Activated CD4-positive, alpha-beta T cell treated with anti-CD3 and anti-CD28 coated beads for 4 hours (primary cell): ENCODE results near the gene PCDHA4.
"Not testable (repeated sequence)": the region's sequence is repeated elsewhere in the genome, so short reads cannot be mapped to it uniquely, and the experiment has no call there.

ENCODE experiments used
- DNase-seq, 2 donors: peaks; one replicate each; pipeline ENCODE4 v3.0.0-alpha.2; 2020

Gene PCDHA4

DNA sequence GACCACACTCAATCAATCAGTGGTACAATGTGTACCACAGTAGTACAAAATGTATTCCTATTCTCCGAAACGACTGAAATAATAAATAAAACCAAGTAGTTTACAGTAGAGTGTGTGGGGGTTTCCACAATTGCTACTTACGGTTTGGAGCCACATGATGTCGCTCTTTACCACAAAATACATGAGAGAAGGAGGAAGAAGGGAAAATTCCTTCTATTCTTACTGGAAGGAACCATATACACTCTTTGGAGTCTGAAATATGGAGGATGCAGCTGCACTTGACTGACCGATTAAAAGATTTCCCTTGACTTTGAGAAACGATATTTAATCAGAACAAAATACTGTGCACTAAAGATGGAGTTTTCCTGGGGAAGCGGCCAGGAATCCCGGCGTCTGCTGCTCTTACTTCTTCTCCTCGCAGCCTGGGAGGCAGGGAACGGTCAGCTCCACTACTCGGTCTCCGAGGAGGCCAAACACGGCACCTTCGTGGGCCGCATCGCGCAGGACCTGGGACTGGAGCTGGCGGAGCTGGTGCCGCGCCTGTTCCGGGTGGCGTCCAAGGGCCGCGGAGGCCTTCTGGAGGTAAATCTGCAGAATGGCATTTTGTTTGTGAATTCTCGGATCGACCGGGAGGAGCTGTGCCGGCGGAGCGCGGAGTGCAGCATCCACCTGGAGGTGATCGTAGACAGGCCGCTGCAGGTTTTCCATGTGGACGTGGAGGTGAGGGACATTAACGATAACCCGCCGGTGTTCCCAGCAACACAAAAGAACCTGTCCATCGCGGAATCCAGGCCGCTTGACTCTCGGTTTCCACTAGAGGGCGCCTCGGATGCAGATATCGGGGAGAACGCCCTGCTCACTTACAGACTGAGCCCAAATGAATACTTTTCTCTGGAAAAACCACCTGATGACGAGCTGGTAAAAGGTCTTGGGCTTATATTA, at the start of gene PCDHA4:
PCDHA4 (plus strand) TSS at position 235 of the 942 bp plus-strand sequence.
- DNase-seq: no peak

- DNase-seq: no peak
Measured at GRCh38 chr5:140764177-140764973, 42.5 kb upstream of the PCDHA4 start.

DNA sequence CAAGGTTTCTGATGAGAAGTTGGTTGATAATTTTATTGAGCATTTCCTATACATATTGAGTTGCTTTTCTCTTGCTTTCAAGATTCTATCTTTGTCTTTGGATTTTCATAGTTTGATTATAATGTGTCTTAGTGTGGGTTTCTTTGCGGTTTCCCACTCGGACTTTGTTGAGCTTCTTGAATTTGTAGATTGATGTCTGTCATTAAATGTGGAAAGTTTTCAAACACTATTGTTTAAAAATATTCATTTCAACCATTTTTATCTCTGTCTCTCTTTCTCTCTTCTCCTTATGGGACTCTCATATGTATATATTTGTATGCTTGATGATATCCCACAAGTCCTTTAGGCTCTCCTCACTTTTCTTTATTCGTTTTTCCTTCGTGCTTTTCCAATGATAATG, 39.4 kb upstream of the PCDHA4 start:
- no peak for DNase-seq

- no peak for DNase-seq
Measured at GRCh38 chr5:140780512-140780911, 26.4 kb upstream of the PCDHA4 start.

GRCh38 chr5:140785905-140786686, 20.8 kb upstream of the PCDHA4 start, which contains the start of gene PCDHA1:
Gene PCDHA1, plus strand, starts transcription at chr5:140786140.
- no peak for DNase-seq

DNA sequence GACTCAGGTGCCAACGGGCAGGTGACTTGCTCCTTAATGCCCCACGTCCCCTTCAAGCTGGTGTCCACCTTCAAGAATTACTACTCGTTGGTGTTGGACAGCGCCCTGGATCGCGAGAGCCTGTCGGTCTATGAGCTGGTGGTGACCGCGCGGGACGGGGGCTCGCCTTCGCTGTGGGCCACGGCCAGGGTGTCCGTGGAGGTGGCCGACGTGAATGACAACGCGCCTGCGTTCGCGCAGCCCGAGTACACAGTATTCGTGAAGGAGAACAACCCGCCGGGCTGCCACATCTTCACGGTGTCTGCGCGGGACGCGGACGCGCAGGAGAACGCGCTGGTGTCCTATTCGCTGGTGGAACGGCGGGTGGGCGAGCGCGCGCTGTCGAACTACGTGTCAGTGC, 19.4 kb upstream of the PCDHA4 start:
- not testable (repeated sequence) for DNase-seq

DNA sequence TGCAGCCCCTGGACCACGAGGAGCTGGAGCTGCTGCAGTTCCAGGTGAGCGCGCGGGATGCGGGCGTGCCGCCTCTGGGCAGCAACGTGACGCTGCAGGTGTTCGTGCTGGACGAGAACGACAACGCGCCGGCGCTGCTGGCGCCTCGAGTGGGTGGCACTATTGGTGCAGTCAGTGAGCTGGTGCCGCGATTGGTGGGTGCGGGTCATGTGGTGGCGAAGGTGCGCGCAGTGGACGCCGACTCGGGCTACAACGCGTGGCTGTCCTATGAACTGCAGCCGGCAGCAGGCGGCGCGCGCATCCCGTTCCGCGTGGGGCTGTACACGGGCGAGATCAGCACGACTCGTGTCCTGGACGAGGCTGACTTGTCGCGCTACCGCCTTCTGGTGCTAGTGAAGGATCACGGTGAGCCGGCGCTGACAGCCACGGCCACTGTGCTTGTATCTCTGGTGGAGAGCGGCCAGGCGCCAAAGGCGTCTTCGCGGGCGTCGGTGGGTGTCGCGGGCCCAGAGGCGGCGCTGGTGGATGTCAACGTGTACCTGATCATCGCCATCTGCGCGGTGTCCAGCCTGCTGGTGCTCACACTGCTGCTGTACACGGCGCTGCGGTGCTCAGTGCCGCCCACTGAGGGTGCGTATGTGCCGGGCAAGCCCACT, 18.9 kb upstream of the PCDHA4 start:
- not testable (repeated sequence) for DNase-seq

DNA sequence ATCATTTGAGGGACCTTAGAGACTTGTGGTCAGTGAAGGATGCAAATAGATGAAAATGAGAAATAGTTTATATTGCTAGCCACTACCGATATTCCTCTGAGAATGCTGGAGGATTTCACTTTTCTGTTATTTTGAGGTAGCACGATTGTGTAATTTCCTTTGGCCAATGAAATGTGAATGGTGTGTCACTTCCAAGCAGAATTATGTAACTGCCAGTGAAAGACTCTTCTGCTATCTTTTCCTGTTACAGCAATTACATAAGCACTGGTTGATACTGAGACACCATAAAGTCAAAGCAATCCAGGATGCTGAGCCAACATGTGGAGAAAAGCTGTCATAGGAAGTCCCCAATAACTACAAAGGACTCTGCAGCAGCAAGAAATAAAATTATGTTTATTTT, 15.8 kb upstream of the PCDHA4 start:
- no peak for DNase-seq

- DNase-seq: no peak
Measured at GRCh38 chr5:140794595-140795258, 12.1 kb upstream of the PCDHA4 start, which contains the start of gene PCDHA2. Gene PCDHA2, plus strand, starts transcription at chr5:140794852.

GRCh38 chr5:140795259-140795641, 11.6 kb upstream of the PCDHA4 start:
- DNase-seq: no peak

- DNase-seq: not testable (repeated sequence)
Measured at GRCh38 chr5:140796072-140796717, 10.7 kb upstream of the PCDHA4 start.

GRCh38 chr5:140796718-140797095, 10.2 kb upstream of the PCDHA4 start:
- no peak for DNase-seq

DNA sequence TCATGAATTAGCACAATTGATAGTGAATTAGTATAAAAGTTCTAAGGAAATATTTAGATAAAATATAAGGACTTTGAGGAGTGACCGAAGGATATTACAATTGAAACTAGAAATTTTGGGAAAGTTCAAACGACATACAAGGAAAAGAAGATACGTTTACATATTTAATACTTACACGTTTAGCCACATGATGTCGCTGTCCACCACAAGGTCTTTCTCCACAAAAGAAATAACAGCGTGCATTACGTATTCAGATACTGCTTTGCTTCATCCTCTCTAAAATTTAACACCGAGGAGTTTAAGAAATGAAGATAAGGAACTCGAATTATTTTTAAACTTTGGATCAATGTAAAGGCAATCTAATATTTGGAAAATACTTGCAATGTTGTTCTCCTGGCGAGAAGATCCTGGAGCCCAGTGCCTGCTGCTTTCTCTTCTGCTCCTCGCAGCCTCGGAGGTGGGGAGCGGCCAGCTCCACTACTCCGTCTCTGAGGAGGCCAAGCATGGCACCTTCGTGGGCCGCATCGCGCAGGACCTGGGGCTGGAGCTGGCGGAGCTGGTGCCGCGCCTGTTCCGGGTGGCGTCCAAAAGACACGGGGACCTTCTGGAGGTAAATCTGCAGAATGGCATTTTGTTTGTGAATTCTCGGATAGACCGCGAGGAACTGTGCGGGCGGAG, 5.9 kb upstream of the PCDHA4 start, which contains the start of gene PCDHA3:
PCDHA3 (plus strand) TSS at position 242 of the 678 bp plus-strand sequence.
- DNase-seq: no peak

DNA sequence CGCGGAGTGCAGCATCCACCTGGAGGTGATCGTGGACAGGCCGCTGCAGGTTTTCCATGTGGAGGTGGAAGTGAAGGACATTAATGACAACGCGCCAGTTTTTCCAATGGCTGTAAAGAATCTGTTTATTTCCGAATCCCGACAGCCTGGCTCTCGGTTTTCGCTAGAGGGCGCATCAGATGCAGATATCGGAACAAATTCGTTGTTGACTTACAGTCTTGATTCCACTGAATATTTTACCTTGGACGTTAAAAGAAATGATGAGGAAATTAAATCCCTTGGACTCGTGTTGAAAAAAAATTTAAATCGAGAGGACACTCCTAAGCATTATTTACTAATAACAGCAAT, 5.4 kb upstream of the PCDHA4 start:
- no peak for DNase-seq

GRCh38 chr5:140802381-140802780, 4.5 kb upstream of the PCDHA4 start:
- DNase-seq: not testable (repeated sequence)

GRCh38 chr5:140802781-140803271, 4.0 kb upstream of the PCDHA4 start:
- no peak for DNase-seq

DNA sequence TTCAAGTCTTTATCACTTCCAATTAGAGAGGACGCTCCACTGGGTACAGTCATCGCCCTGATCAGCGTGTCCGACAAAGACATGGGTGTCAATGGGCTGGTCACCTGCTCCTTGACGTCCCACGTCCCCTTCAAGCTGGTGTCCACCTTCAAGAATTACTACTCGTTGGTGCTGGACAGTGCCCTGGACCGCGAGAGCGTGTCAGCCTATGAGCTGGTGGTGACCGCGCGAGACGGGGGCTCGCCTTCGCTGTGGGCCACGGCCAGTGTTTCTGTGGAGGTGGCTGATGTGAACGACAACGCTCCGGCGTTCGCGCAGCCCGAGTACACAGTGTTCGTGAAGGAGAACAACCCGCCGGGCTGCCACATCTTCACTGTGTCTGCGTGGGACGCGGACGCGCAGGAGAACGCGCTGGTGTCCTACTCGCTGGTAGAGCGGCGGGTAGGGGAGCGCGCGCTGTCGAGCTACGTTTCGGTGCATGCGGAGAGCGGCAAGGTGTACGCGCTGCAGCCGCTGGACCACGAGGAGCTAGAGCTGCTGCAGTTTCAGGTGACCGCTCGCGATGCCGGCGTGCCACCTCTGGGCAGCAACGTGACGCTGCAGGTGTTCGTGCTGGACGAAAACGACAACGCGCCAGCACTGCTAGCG, 1.5 kb downstream of the PCDHA4 start:
- not testable (repeated sequence) for DNase-seq

DNA sequence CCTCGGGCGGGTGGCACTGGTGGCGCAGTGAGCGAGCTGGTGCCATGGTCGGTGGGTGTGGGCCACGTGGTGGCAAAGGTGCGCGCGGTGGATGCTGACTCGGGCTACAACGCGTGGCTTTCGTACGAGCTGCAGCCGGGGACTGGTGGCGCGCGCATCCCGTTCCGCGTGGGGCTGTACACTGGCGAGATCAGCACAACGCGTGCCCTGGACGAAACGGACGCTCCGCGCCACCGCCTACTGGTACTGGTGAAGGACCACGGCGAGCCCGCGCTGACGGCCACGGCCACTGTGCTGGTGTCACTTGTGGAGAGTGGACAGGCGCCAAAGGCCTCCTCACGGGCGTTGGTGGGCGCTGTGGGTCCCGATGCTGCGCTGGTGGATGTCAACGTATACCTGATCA, 2.0 kb downstream of the PCDHA4 start:
- no peak for DNase-seq

DNA sequence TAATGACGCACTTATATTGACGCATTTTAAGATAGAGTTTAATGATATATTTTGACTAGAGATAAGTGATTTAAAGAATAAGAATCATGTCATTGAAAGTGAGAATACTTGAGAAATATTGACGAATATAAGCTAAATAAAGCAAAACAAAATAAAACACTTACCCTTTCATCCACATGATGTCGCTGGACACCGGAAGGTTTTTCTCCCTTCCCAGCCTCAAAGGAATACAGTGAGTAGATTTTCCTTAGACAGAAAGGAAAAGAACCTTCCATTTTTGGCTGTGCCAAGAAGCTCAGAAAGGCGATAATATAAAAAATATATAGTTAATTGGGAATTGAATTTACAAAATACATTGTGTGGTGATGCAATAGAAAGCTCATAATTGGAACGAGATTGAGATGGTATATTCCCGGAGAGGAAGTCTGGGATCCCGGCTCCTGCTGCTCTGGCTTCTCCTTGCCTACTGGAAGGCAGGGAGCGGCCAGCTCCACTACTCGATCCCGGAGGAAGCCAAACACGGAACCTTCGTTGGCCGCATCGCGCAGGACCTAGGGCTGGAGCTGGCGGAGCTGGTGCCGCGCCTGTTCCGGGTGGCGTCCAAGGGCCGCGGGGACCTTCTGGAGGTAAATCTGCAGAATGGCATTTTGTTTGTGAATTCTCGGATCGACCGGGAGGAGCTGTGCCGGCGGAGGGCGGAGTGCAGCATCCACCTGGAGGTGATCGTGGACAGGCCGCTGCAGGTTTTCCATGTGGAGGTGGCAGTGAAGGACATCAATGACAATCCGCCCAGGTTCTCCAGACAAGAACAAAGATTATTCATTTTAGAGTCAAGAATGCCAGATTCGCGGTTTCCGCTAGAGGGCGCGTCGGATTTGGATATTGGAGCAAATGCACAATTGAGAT, 14.8 kb downstream of the PCDHA4 start, which contains the start of gene PCDHA5:
PCDHA5 (plus strand) TSS at position 239 of the 906 bp plus-strand sequence.
- DNase-seq: no peak
